ENCODE measurements around the gene SLC47A2. TPM values are rescaled to one million over a fixed set of nuclear protein-coding genes. Genes with fewer than 3 reads are reported as not detected.

The SLC47A2 gene
- total and polyA plus RNA-seq, 2 of the 13 experiments (the other 11 are each of a cell fraction or from before 2014, with no cell fraction given), result 0.04 TPM; not detected in 1

DNA sequence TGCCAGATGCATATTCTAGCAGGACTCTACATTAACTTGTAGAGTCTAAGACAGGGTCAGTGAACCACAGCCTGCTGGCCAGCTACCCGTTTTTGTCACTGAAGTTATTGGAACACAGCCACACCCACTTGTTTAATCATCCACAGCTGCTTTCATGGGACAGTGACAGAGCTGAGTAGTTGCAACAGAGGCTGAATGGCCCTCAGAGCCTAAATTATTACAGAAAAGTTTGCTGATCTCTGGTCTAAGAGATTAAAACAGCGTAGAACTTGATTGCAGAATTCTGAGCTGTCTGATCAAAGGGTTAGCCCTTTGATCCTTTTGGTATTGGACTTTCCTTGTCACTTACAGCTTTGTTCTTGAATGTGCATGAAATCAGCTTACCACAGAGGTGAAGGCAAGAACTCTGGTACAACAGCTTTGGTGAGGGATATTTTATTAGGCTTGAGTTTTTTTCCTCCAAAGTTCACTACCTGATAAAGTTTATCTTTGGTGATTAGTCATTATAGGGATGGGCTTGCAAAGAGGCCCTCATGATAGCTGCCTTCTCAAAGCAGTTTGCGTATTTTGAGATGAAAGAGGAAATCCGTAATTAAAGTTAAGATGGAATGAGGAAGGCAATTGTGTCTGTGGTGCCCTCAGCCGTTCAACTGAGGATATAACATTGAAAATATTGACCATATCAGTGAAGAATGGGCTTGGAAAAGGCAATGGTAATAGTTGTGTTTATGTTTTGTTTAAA lies 44.2 kb downstream of the SLC47A2 start (continued):
- TF ChIP-seq ISL2 (CRISPR knock-in tag; IDR thresholded peaks at IDR 0.05), result peak; percentile 82
- TF ChIP-seq MED13 (CRISPR knock-in tag; IDR thresholded peaks at IDR 0.05), result peak; percentile 41; the same call in 1 of the 2 replicates
- peak; percentile 46; the same call in 1 of the 2 replicates for TF ChIP-seq HMG20B (CRISPR knock-in tag; conservative IDR thresholded peaks at IDR 0.05)
- peak; percentile 80; the same call in 1 of the 2 replicates for TF ChIP-seq CREM (IDR thresholded peaks at IDR 0.05)
- no peak for TF ChIP-seq CREM (CRISPR knock-in tag; IDR thresholded peaks at IDR 0.05)
- TF ChIP-seq CEBPB (IDR thresholded peaks at IDR 0.05; ENCODE audit: borderline replicate concordance, low read depth, low read length), result peak; percentile 88; the same call in 1 of the 2 replicates
- TF ChIP-seq SAP130 (CRISPR knock-in tag; IDR thresholded peaks at IDR 0.05; ENCODE audit: low read depth), result peak; percentile 76
- TF ChIP-seq, protein P1, sequence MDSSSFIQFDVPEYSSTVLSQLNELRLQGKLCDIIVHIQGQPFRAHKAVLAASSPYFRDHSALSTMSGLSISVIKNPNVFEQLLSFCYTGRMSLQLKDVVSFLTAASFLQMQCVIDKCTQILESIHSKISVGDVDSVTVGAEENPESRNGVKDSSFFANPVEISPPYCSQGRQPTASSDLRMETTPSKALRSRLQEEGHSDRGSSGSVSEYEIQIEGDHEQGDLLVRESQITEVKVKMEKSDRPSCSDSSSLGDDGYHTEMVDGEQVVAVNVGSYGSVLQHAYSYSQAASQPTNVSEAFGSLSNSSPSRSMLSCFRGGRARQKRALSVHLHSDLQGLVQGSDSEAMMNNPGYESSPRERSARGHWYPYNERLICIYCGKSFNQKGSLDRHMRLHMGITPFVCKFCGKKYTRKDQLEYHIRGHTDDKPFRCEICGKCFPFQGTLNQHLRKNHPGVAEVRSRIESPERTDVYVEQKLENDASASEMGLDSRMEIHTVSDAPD (CRISPR knock-in tag; IDR thresholded peaks at IDR 0.05), result peak; percentile 60; the same call in 1 of the 2 replicates
- peak; percentile 59; the same call in 1 of the 2 replicates for TF ChIP-seq BCL6 (CRISPR knock-in tag; IDR thresholded peaks at IDR 0.05)
- TF ChIP-seq NR2F1 (CRISPR knock-in tag; IDR thresholded peaks at IDR 0.05), result no peak
- TF ChIP-seq U2AF1 (optimal IDR thresholded peaks at IDR 0.05; ENCODE audit: low read depth, low read length), result no peak
- TF ChIP-seq STAG1 (CRISPR knock-in tag; IDR thresholded peaks at IDR 0.05), result peak; percentile 63
- TF ChIP-seq ZNF138 (CRISPR knock-in tag; IDR thresholded peaks at IDR 0.05; ENCODE audit: low read depth), result no peak
- no peak for TF ChIP-seq LCORL (IDR thresholded peaks at IDR 0.05)
- TF ChIP-seq LCORL (CRISPR knock-in tag; IDR thresholded peaks at IDR 0.05), result peak; percentile 84
- TF ChIP-seq KDM2A (CRISPR knock-in tag; IDR thresholded peaks at IDR 0.05; ENCODE audit: borderline replicate concordance, low read depth), result 0 out of 2 replicates have a peak, but pooled peaks have one; percentile 39
- no peak for TF ChIP-seq NCOA5 (CRISPR knock-in tag; IDR thresholded peaks at IDR 0.05)
- peak; percentile 61 for TF ChIP-seq ASH2L (IDR thresholded peaks at IDR 0.05; ENCODE audit: insufficient read length, low read depth, low read length)
- 0 out of 2 replicates have a peak, but pooled peaks have one; percentile 21 for TF ChIP-seq PITX1 (CRISPR knock-in tag; IDR thresholded peaks at IDR 0.05)
- TF ChIP-seq FOSL2 (CRISPR knock-in tag; IDR thresholded peaks at IDR 0.05), result peak; percentile 71; the same call in 1 of the 2 replicates
- TF ChIP-seq, protein P2, sequence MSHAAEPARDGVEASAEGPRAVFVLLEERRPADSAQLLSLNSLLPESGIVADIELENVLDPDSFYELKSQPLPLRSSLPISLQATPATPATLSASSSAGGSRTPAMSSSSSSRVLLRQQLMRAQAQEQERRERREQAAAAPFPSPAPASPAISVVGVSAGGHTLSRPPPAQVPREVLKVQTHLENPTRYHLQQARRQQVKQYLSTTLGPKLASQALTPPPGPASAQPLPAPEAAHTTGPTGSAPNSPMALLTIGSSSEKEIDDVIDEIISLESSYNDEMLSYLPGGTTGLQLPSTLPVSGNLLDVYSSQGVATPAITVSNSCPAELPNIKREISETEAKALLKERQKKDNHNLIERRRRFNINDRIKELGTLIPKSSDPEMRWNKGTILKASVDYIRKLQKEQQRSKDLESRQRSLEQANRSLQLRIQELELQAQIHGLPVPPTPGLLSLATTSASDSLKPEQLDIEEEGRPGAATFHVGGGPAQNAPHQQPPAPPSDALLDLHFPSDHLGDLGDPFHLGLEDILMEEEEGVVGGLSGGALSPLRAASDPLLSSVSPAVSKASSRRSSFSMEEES (CRISPR knock-in tag; IDR thresholded peaks at IDR 0.05), result peak; percentile 40
- TF ChIP-seq HNF4A (CRISPR knock-in tag; IDR thresholded peaks at IDR 0.05), result peak; percentile 84
- 0 out of 2 replicates have a peak, but pooled peaks have one; percentile 11 for TF ChIP-seq IRF2 (CRISPR knock-in tag; IDR thresholded peaks at IDR 0.05)
- peak; percentile 8; the same call in 1 of the 2 replicates for TF ChIP-seq ETV5 (CRISPR knock-in tag; IDR thresholded peaks at IDR 0.05; ENCODE audit: borderline replicate concordance)
- 0 out of 2 replicates have a peak, but pooled peaks have one; percentile 18 for TF ChIP-seq ZMYM3 (CRISPR knock-in tag; IDR thresholded peaks at IDR 0.05)
- TF ChIP-seq SOX13 (IDR thresholded peaks at IDR 0.05), result 0 out of 2 replicates have a peak, but pooled peaks have one; percentile 28
- peak in 1 of 2 experiments; percentile 70; a peak in 2 of 4 replicates for TF ChIP-seq SOX13 (CRISPR knock-in tag; conservative IDR thresholded peaks at IDR 0.05 in 1 of 2, IDR thresholded peaks at IDR 0.05 in 1 of 2)
- peak; percentile 52; the same call in 1 of the 2 replicates for TF ChIP-seq FOXA3 (CRISPR knock-in tag; IDR thresholded peaks at IDR 0.05)
- peak; percentile 83; the same call in 1 of the 2 replicates for TF ChIP-seq NCOA2 (CRISPR knock-in tag; IDR thresholded peaks at IDR 0.05)
- TF ChIP-seq FOXA1 (IDR thresholded peaks at IDR 0.05), result no peak
- TF ChIP-seq FOXA1 (CRISPR knock-in tag; IDR thresholded peaks at IDR 0.05), result peak; percentile 58
- TF ChIP-seq RAD21 (CRISPR knock-in tag; IDR thresholded peaks at IDR 0.05), result peak; percentile 59; the same call in 1 of the 2 replicates
